Thyroid gland (tissue), 4 donors: ENCODE measurements around the gene UFD1. TPM values are rescaled to one million over a fixed set of nuclear protein-coding genes. Genes with fewer than 3 reads are reported as not detected.

Experiments
- DNase-seq, 2 donors: peaks; one replicate each; pipeline ENCODE4 v3.0.0-alpha.2; 2019
- H3K27ac ChIP-seq, 3 donors: fragments of 200-600 bp; sonication (generic); 1 replicate in 2 of 3; 2 replicates in 1 of 3; pipeline ENCODE4 v1.5.1; 2016 to 2019; ENCODE audit warnings: mild to moderate bottlenecking in 1 of 3, moderate library complexity in 1 of 3
- H3K27me3 ChIP-seq: fragments of 200-600 bp; sonication (generic); one replicate; pipeline ENCODE4 v1.5.1; 2019
- H3K36me3 ChIP-seq, 2 donors: fragments of 200-600 bp; sonication (generic); one replicate each; pipeline ENCODE4 v1.5.1; 2016 to 2019
- H3K4me1 ChIP-seq, 2 donors: fragments of 200-600 bp; sonication (generic); one replicate each; pipeline ENCODE4 v1.5.1; 2017 to 2019
- H3K4me3 ChIP-seq, 3 donors: fragments of 200-600 bp; sonication (generic); replicated peaks in 1 of 3; 1 replicate in 2 of 3; 2 replicates in 1 of 3; pipeline ENCODE4 v1.5.1; 2016; ENCODE audit warnings: mild to moderate bottlenecking in 1 of 3
- H3K9me3 ChIP-seq: fragments of 200-600 bp; sonication (generic); one replicate; pipeline ENCODE4 v1.5.1; 2017
- CTCF ChIP-seq, 6 experiments: fragments of 200-600 bp in 3 of 6; fragments of 450-650 bp in 3 of 6; sonication (generic) in 3 of 6; IDR thresholded peaks; one replicate each; pipeline ENCODE4 v1.5.1; 2016 to 2019; ENCODE audit warnings: antibody characterized with exemption in 6 of 6, mild to moderate bottlenecking in 2 of 6, inconsistent platforms in 1 of 6, moderate library complexity in 1 of 6
- POLR2A ChIP-seq, 2 donors: fragments of 450-650 bp; IDR thresholded peaks; one replicate each; pipeline ENCODE4 v1.6.1; 2017; ENCODE audit warnings: antibody characterized with exemption in 2 of 2, mild to moderate bottlenecking in 2 of 2, moderate library complexity in 1 of 2
- WGBS, 2 donors: methylation state at CpG; one replicate each; pipeline ENCODE4 v1.1.5; 2017; 5-methylcytosine and 5-hydroxymethylcytosine counted together
- intact Hi-C: fragments of 100-400 bp; cut with DNase I; formaldehyde crosslinking; loops from one replicate; pipeline ENCODE4 v1.15.1; 2023
- total RNA-seq, 4 donors: library from RNA; depleted of rRNA; stranded (reverse); fragments of >200 nt; gene quantifications; one replicate each; pipeline ENCODE4 v1.2.3, GENCODE V29; 2016

The UFD1 gene
- total RNA-seq: 10 to 100 TPM; 29.3 to 52.7 (median 44.2) TPM

GRCh38 chr22:19478901-19479354 is at the start of gene UFD1:
UFD1 (minus strand) TSS chr22:19479193; CDS start chr22:19479085, 108 bp downstream.
- H3K4me3 ChIP-seq: peak within 1 kb of the TSS; percentile 45 to 85 (median 69)
- peaks cover 0 to 8% of the 10 kb centered on the region in 2 donors for H3K36me3 ChIP-seq
- peak in 1 of 6 experiments; percentile 21 for TF ChIP-seq CTCF (IDR thresholded peaks at IDR 0.05)
- peak in 1 of 2 donors; percentile 50 for TF ChIP-seq POLR2A (IDR thresholded peaks at IDR 0.05)
- peaks cover 15 to 16% of the 10 kb centered on the region in 2 donors for H3K4me1 ChIP-seq
- no peaks in the 10 kb centered on the region for H3K27me3 ChIP-seq
- H3K27ac ChIP-seq: peak within 1 kb of the TSS; percentile 96 to 99 (median 99)
- H3K9me3 ChIP-seq: no peaks in the 10 kb centered on the region
- DNase-seq: peak; percentile 81 to 85
- 0% methylated on average over 9 to 22 of the region's 42 CpGs for WGBS, 2 donors
- intact Hi-C loops: loop anchor here (10.0 kb wide), 1 partner anchor 294 kb away; no protein-coding TSS in a partner anchor

GRCh38 chr22:19527861-19528417 is 48.9 kb upstream of the UFD1 start:
- Histone ChIP-seq H3K27ac (no peak overlapping the region), H3K9me3 (no peaks in the 10 kb centered on the region), H3K4me1 (peaks cover 0 to 15% of the 10 kb centered on the region in 2 donors), H3K4me3 (no peak overlapping the region), H3K36me3 (no peaks in the 10 kb centered on the region), H3K27me3 (no peaks in the 10 kb centered on the region)
- intact Hi-C loops: no loop called here
- 67 to 81% methylated on average over 5 to 9 of the region's 17 CpGs for WGBS, 2 donors
- no peak for DNase-seq
- TF ChIP-seq CTCF (IDR thresholded peaks at IDR 0.05) (no peak), POLR2A (IDR thresholded peaks at IDR 0.05) (no peak)

- intact Hi-C loops: no loop called here
- no peak for DNase-seq
- Histone ChIP-seq H3K27ac (no peak overlapping the region), H3K27me3 (no peaks in the 10 kb centered on the region), H3K9me3 (no peaks in the 10 kb centered on the region), H3K36me3 (no peaks in the 10 kb centered on the region), H3K4me1 (peaks cover 0 to 15% of the 10 kb centered on the region in 2 donors), H3K4me3 (no peak overlapping the region)
- no peak for TF ChIP-seq POLR2A (IDR thresholded peaks at IDR 0.05)
- WGBS, 2 donors: 76 to 83% methylated on average over 1 to 5 of the region's 5 CpGs
These were observed 48.3 kb upstream of the UFD1 start for GRCh38 chr22:19527321-19527721.

GRCh38 chr22:19526702-19527111 is 47.7 kb upstream of the UFD1 start:
- H3K27me3 ChIP-seq: no peaks in the 10 kb centered on the region
- 77 to 78% methylated on average over 4 to 6 of the region's 7 CpGs for WGBS, 2 donors

GRCh38 chr22:19526076-19526701 is 47.2 kb upstream of the UFD1 start:
- peak overlapping the region in 1 of 3 donors; percentile 58 for H3K27ac ChIP-seq
- 99% methylated on average over 10 to 11 of the region's 11 CpGs for WGBS, 2 donors
- H3K4me3 ChIP-seq: no peak overlapping the region
- no peaks in the 10 kb centered on the region for H3K9me3 ChIP-seq
- intact Hi-C loops: no loop called here
- DNase-seq: no peak
- TF ChIP-seq CTCF (IDR thresholded peaks at IDR 0.05) (no peak), POLR2A (IDR thresholded peaks at IDR 0.05) (no peak)
- no peaks in the 10 kb centered on the region for H3K36me3 ChIP-seq
- H3K4me1 ChIP-seq: peaks cover 0 to 15% of the 10 kb centered on the region in 2 donors
- H3K27me3 ChIP-seq: no peaks in the 10 kb centered on the region

More at GRCh38 chr22:19526702-19527111, 47.7 kb upstream of the UFD1 start:
- Histone ChIP-seq H3K36me3 (no peaks in the 10 kb centered on the region), H3K4me3 (no peak overlapping the region), H3K27ac (no peak overlapping the region), H3K4me1 (peaks cover 0 to 15% of the 10 kb centered on the region in 2 donors), H3K9me3 (no peaks in the 10 kb centered on the region)
- TF ChIP-seq POLR2A (IDR thresholded peaks at IDR 0.05) (no peak), CTCF (IDR thresholded peaks at IDR 0.05) (no peak)
- intact Hi-C loops: no loop called here
- no peak for DNase-seq
